Astrocyte of the spinal cord (primary cell): ENCODE results near the gene MYBBP1A.

Experiments used
- DNase-seq: peaks from one replicate; pipeline ENCODE4 v3.0.0; 2011; ENCODE audit warnings: low read depth, low spot score
- H3K4me3 ChIP-seq: 2 replicates; pipeline ENCODE4 v1.5.1; 2011; ENCODE audit warnings: low read depth, mild to moderate bottlenecking, low read length, moderate library complexity
- CTCF ChIP-seq: IDR thresholded peaks from 2 replicates; pipeline ENCODE4 v1.5.1; 2012; ENCODE audit warnings: low read depth, mild to moderate bottlenecking, low read length, inconsistent platforms
- in situ Hi-C: cut with HindIII; loops from 2 replicates; pipeline ENCODE4 v1.10.0; 2017; ENCODE audit warnings: low sequenced_read_pairs

MYBBP1A gene

GRCh38 chr17:4572131-4572530 lies 16.9 kb upstream of the MYBBP1A start:
- in situ Hi-C loops: no loop called here
- TF ChIP-seq CTCF: no peak
- DNase-seq: no peak
- H3K4me3 ChIP-seq: no peak overlapping the region

GRCh38 chr17:4569591-4569990 lies 14.4 kb upstream of the MYBBP1A start:
- no peak for DNase-seq
- in situ Hi-C loops: no loop called here
- no peak for TF ChIP-seq CTCF
- no peak overlapping the region for H3K4me3 ChIP-seq

- in situ Hi-C loops: no loop called here
- peak; percentile 32 for DNase-seq
Measured at GRCh38 chr17:4566785-4567184, 11.6 kb upstream of the MYBBP1A start.

GRCh38 chr17:4565209-4566141 lies 10.3 kb upstream of the MYBBP1A start:
- peak; percentile 90 for TF ChIP-seq CTCF
- no peak overlapping the region for H3K4me3 ChIP-seq
- in situ Hi-C loops: no loop called here
- DNase-seq: peak; percentile 70

More at GRCh38 chr17:4566785-4567184, 11.6 kb upstream of the MYBBP1A start:
- no peak overlapping the region for H3K4me3 ChIP-seq
- peak; percentile 78 for TF ChIP-seq CTCF

GRCh38 chr17:4562015-4562969 lies 7.1 kb upstream of the MYBBP1A start:
- in situ Hi-C loops: no loop called here
- TF ChIP-seq CTCF: no peak
- H3K4me3 ChIP-seq: no peak overlapping the region
- no peak for DNase-seq

- in situ Hi-C loops: no loop called here
- no peak for DNase-seq
- TF ChIP-seq CTCF: no peak
- H3K4me3 ChIP-seq: no peak overlapping the region
Measured at GRCh38 chr17:4560837-4561256, 5.7 kb upstream of the MYBBP1A start.
